Breast epithelium (tissue), 4 donors: ENCODE data around the gene FHIT. TPM values are rescaled to one million over a fixed set of nuclear protein-coding genes. Genes with fewer than 3 reads are reported as not detected.

Source experiments
- DNase-seq, 2 donors: peaks; one replicate each; pipeline ENCODE4 v3.0.0-alpha.2; 2019; ENCODE audit warnings: low spot score in 2 of 2
- H3K27ac ChIP-seq, 2 donors: fragments of 200-600 bp; sonication (generic) in 1 of 2; one replicate each; pipeline ENCODE4 v1.5.1; 2016 to 2019; ENCODE audit warnings: mild to moderate bottlenecking in 1 of 2
- H3K27me3 ChIP-seq, 2 donors: fragments of 200-600 bp; sonication (generic) in 1 of 2; one replicate each; pipeline versions ENCODE4 v1.5.1 to v1.6.0; 2017 to 2019; ENCODE audit warnings: control low read depth in 1 of 2, mild to moderate bottlenecking in 1 of 2
- H3K36me3 ChIP-seq: fragments of 200-600 bp; one replicate; pipeline ENCODE4 v1.5.1; 2019
- H3K4me1 ChIP-seq, 2 donors: fragments of 200-600 bp; sonication (generic); one replicate each; pipeline ENCODE4 v1.5.1; 2016 to 2019; ENCODE audit warnings: control low read depth in 1 of 2
- H3K4me3 ChIP-seq, 3 donors: fragments of 200-600 bp; sonication (generic); 1 replicate in 2 of 3; 2 replicates in 1 of 3; pipeline ENCODE4 v1.5.1; 2016 to 2019; ENCODE audit warnings: mild to moderate bottlenecking in 3 of 3, moderate library complexity in 2 of 3
- H3K9me3 ChIP-seq, 2 donors: fragments of 200-600 bp; sonication (generic) in 1 of 2; one replicate each; pipeline ENCODE4 v1.5.1; 2016 to 2019; ENCODE audit warnings: control low read depth in 1 of 2
- CTCF ChIP-seq, 3 donors: fragments of 450-650 bp; IDR thresholded peaks; one replicate each; pipeline ENCODE4 v1.5.1; 2016 to 2017; ENCODE audit warnings: antibody characterized with exemption in 3 of 3, mild to moderate bottlenecking in 3 of 3, moderate library complexity in 3 of 3
- POLR2A ChIP-seq: fragments of 450-650 bp; IDR thresholded peaks from one replicate; pipeline ENCODE4 v1.6.1; 2016; ENCODE audit warnings: antibody characterized with exemption, mild to moderate bottlenecking, moderate library complexity
- POLR2AphosphoS5 ChIP-seq, 3 donors: sonication (generic); formaldehyde crosslinking; IDR thresholded peaks; one replicate each; pipeline ENCODE4 v1.6.1; 2017; ENCODE audit warnings: antibody characterized with exemption in 3 of 3
- intact Hi-C: fragments of 100-400 bp; cut with DNase I; formaldehyde crosslinking; loops from one replicate; pipeline ENCODE4 v1.15.1; 2023; ENCODE audit warnings: low total_unique reads
- total RNA-seq, 3 donors: library from RNA; depleted of rRNA; stranded (reverse); fragments of >200 nt; gene quantifications; one replicate each; pipeline ENCODE4 v1.1.0, GENCODE V29; 2016

Gene FHIT
- total RNA-seq, 3 donors from 2014 or later, result 9.0 to 19.2 (median 17.7) TPM

GRCh38 chr3:59914251-59914650 is 1337.0 kb downstream of the FHIT start:
- Histone ChIP-seq H3K36me3 (no peaks in the 10 kb centered on the region), H3K27ac (no peak overlapping the region), H3K4me1 (no peaks in the 10 kb centered on the region), H3K9me3 (no peaks in the 10 kb centered on the region), H3K27me3 (no peaks in the 10 kb centered on the region), H3K4me3 (no peak overlapping the region)
- TF ChIP-seq CTCF (IDR thresholded peaks at IDR 0.05) (no peak), POLR2AphosphoS5 (IDR thresholded peaks at IDR 0.05) (no peak)
- no peak for DNase-seq
- intact Hi-C loops, result no loop called here

GRCh38 chr3:59913645-59914044 is 1337.6 kb downstream of the FHIT start:
- Histone ChIP-seq H3K4me1 (no peaks in the 10 kb centered on the region), H3K36me3 (no peaks in the 10 kb centered on the region), H3K27me3 (no peaks in the 10 kb centered on the region), H3K9me3 (no peaks in the 10 kb centered on the region), H3K4me3 (no peak overlapping the region), H3K27ac (no peak overlapping the region)
- DNase-seq, result no peak
- TF ChIP-seq POLR2AphosphoS5 (IDR thresholded peaks at IDR 0.05) (no peak), CTCF (IDR thresholded peaks at IDR 0.05) (no peak), POLR2A (no peak)
- intact Hi-C loops, result no loop called here

GRCh38 chr3:59908701-59909100 is 1342.6 kb downstream of the FHIT start:
- Histone ChIP-seq H3K27me3 (no peaks in the 10 kb centered on the region), H3K4me3 (no peak overlapping the region), H3K27ac (no peak overlapping the region), H3K9me3 (no peaks in the 10 kb centered on the region), H3K4me1 (no peaks in the 10 kb centered on the region), H3K36me3 (no peaks in the 10 kb centered on the region)
- intact Hi-C loops, result no loop called here
- no peak for DNase-seq
- no peak for TF ChIP-seq POLR2AphosphoS5 (IDR thresholded peaks at IDR 0.05)
- TF ChIP-seq CTCF (IDR thresholded peaks at IDR 0.05), result no peak
- no peak for TF ChIP-seq POLR2A

- no peaks in the 10 kb centered on the region for H3K36me3 ChIP-seq
- TF ChIP-seq POLR2A (no peak), POLR2AphosphoS5 (IDR thresholded peaks at IDR 0.05) (no peak), CTCF (IDR thresholded peaks at IDR 0.05) (no peak)
- intact Hi-C loops, result no loop called here
- H3K27ac ChIP-seq, result no peak overlapping the region
- no peak overlapping the region for H3K4me3 ChIP-seq
- no peaks in the 10 kb centered on the region for H3K4me1 ChIP-seq
- no peak for DNase-seq
- H3K27me3 ChIP-seq, result no peaks in the 10 kb centered on the region
- H3K9me3 ChIP-seq, result no peaks in the 10 kb centered on the region
Measured at GRCh38 chr3:59908280-59908679, 1343.0 kb downstream of the FHIT start.

- TF ChIP-seq CTCF (IDR thresholded peaks at IDR 0.05) (no peak), POLR2A (no peak), POLR2AphosphoS5 (IDR thresholded peaks at IDR 0.05) (no peak)
- no peak for DNase-seq
Measured at GRCh38 chr3:59904296-59904695, 1347.0 kb downstream of the FHIT start.

More at GRCh38 chr3:59904296-59904695, 1347.0 kb downstream of the FHIT start:
- Histone ChIP-seq H3K9me3 (no peaks in the 10 kb centered on the region), H3K4me3 (no peak overlapping the region), H3K4me1 (no peaks in the 10 kb centered on the region), H3K27me3 (no peaks in the 10 kb centered on the region), H3K36me3 (no peaks in the 10 kb centered on the region), H3K27ac (no peak overlapping the region)
- intact Hi-C loops, result no loop called here
